ENCODE results near the gene CDK5. TPM values are rescaled to one million over a fixed set of nuclear protein-coding genes. Genes with fewer than 3 reads are reported as not detected.
A peak's percentile ranks its signal among the peaks of the same experiment; 100 is the strongest.

CDK5 gene
- polyA plus RNA-seq, 1 donor from 2014 or later: 88.3 TPM

DNA sequence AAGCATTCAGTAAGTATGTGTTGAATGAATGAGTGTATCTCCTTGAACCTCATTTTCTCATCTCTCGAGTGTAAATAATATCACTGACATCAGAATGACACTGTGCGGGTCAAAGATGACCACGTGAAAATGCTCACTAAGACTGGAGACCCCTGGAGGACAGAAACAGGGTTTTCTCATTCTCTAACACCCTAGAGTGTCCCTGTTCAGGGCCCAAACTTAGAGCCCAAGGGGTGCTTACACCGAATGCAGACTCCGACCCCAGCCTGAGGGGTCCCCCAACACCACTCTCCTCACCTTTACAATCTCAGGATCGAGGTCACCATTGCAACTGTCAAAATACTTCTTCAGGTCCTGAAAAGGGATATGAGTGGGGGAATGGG is 1.4 kb downstream of the CDK5 start:
- Histone ChIP-seq H3K4me2 (ENCODE audit: low read length) (peak overlapping the region; percentile 94), H3K9me3 (ENCODE audit: low read length) (no peaks in the 10 kb centered on the region), H3K9me2 (ENCODE audit: insufficient read depth, low read length) (no peaks in the 10 kb centered on the region), H3F3A (ENCODE audit: insufficient read depth, low read length, poor library complexity, severe bottlenecking) (peaks cover 6% of the 10 kb centered on the region), H3K27ac (ENCODE audit: low read length) (no peak overlapping the region), H3K9ac (ENCODE audit: low read length) (peak overlapping the region; percentile 78), H2AFZ (ENCODE audit: low read depth, low read length) (no peak overlapping the region), H3K4me3 (ENCODE audit: low read length) (peak overlapping the region; percentile 92), H3K36me3 (ENCODE audit: insufficient read depth, low read length) (no peaks in the 10 kb centered on the region), H4K20me1 (ENCODE audit: insufficient read depth) (no peaks in the 10 kb centered on the region), H3K79me2 (replicated peaks; ENCODE audit: insufficient read depth, low read length) (no peaks in the 10 kb centered on the region), H3K27me3 (ENCODE audit: insufficient read depth, low read depth, low read length) (peaks cover 16% of the 10 kb centered on the region)
- no peak for TF ChIP-seq RAD21 (conservative IDR thresholded peaks at IDR 0.05)
- TF ChIP-seq EP300 (conservative IDR thresholded peaks at IDR 0.05; ENCODE audit: poor library complexity, severe bottlenecking): no peak
- TF ChIP-seq, protein P1, sequence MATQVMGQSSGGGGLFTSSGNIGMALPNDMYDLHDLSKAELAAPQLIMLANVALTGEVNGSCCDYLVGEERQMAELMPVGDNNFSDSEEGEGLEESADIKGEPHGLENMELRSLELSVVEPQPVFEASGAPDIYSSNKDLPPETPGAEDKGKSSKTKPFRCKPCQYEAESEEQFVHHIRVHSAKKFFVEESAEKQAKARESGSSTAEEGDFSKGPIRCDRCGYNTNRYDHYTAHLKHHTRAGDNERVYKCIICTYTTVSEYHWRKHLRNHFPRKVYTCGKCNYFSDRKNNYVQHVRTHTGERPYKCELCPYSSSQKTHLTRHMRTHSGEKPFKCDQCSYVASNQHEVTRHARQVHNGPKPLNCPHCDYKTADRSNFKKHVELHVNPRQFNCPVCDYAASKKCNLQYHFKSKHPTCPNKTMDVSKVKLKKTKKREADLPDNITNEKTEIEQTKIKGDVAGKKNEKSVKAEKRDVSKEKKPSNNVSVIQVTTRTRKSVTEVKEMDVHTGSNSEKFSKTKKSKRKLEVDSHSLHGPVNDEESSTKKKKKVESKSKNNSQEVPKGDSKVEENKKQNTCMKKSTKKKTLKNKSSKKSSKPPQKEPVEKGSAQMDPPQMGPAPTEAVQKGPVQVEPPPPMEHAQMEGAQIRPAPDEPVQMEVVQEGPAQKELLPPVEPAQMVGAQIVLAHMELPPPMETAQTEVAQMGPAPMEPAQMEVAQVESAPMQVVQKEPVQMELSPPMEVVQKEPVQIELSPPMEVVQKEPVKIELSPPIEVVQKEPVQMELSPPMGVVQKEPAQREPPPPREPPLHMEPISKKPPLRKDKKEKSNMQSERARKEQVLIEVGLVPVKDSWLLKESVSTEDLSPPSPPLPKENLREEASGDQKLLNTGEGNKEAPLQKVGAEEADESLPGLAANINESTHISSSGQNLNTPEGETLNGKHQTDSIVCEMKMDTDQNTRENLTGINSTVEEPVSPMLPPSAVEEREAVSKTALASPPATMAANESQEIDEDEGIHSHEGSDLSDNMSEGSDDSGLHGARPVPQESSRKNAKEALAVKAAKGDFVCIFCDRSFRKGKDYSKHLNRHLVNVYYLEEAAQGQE (IDR thresholded peaks at IDR 0.05; ENCODE audit: borderline replicate concordance): no peak
- TF ChIP-seq POLR2AphosphoS5 (IDR thresholded peaks at IDR 0.05): no peak
- no peak for TF ChIP-seq TAF1 (IDR thresholded peaks at IDR 0.05; ENCODE audit: low read depth)
- TF ChIP-seq, protein P2, sequence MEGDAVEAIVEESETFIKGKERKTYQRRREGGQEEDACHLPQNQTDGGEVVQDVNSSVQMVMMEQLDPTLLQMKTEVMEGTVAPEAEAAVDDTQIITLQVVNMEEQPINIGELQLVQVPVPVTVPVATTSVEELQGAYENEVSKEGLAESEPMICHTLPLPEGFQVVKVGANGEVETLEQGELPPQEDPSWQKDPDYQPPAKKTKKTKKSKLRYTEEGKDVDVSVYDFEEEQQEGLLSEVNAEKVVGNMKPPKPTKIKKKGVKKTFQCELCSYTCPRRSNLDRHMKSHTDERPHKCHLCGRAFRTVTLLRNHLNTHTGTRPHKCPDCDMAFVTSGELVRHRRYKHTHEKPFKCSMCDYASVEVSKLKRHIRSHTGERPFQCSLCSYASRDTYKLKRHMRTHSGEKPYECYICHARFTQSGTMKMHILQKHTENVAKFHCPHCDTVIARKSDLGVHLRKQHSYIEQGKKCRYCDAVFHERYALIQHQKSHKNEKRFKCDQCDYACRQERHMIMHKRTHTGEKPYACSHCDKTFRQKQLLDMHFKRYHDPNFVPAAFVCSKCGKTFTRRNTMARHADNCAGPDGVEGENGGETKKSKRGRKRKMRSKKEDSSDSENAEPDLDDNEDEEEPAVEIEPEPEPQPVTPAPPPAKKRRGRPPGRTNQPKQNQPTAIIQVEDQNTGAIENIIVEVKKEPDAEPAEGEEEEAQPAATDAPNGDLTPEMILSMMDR (IDR thresholded peaks at IDR 0.05; ENCODE audit: poor library complexity, severe bottlenecking): no peak
- TF ChIP-seq SMC3 (conservative IDR thresholded peaks at IDR 0.05; ENCODE audit: poor library complexity): no peak
- TF ChIP-seq EZH2 (IDR thresholded peaks at IDR 0.05; ENCODE audit: borderline replicate concordance, insufficient read depth, low read length, poor library complexity, severe bottlenecking): no peak
- TF ChIP-seq MXI1 (conservative IDR thresholded peaks at IDR 0.05; ENCODE audit: poor library complexity, severe bottlenecking): no peak

- H3K9me3 ChIP-seq (ENCODE audit: low read length): no peaks in the 10 kb centered on the region
- peaks cover 23% of the 10 kb centered on the region for H3K27me3 ChIP-seq (ENCODE audit: insufficient read depth, low read depth, low read length)
- no peaks in the 10 kb centered on the region for H3K79me2 ChIP-seq (replicated peaks; ENCODE audit: insufficient read depth, low read length)
- no peak overlapping the region for H2AFZ ChIP-seq (ENCODE audit: low read depth, low read length)
- H3K36me3 ChIP-seq (ENCODE audit: insufficient read depth, low read length): no peaks in the 10 kb centered on the region
- H3K27ac ChIP-seq (ENCODE audit: low read length): no peak overlapping the region
- TF ChIP-seq MXI1 (conservative IDR thresholded peaks at IDR 0.05; ENCODE audit: poor library complexity, severe bottlenecking) (no peak), EZH2 (IDR thresholded peaks at IDR 0.05; ENCODE audit: borderline replicate concordance, insufficient read depth, low read length, poor library complexity, severe bottlenecking) (no peak)
- H4K20me1 ChIP-seq (ENCODE audit: insufficient read depth): no peaks in the 10 kb centered on the region
- H3F3A ChIP-seq (ENCODE audit: insufficient read depth, low read length, poor library complexity, severe bottlenecking): peaks cover 6% of the 10 kb centered on the region
- H3K4me3 ChIP-seq (ENCODE audit: low read length): no peak overlapping the region
- H3K9me2 ChIP-seq (ENCODE audit: insufficient read depth, low read length): no peaks in the 10 kb centered on the region
- no peak overlapping the region for H3K4me2 ChIP-seq (ENCODE audit: low read length)
- H3K9ac ChIP-seq (ENCODE audit: low read length): no peak overlapping the region
Observed at GRCh38 chr7:151053751-151054150, 3.9 kb downstream of the CDK5 start.

DNA sequence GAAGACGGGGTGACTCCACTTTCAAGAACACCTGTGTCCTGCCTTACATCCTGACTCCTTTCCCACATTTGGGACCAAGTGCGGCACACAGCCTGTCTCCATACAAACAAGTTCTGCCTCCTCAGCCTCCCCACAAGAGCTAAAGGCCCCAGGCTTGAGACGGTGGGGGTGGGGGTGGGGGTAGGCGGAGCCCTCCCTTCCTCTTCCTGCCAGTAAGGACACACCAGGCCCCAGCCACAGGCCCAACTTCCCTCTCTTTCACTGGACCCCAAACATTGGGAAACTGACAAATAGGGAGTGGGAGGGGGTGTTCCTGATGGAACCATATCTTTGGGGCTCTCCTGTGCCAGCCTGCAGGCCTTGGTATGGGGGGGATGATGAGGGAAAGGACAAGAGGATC is 4.6 kb downstream of the CDK5 start:
- Histone ChIP-seq H3K27me3 (ENCODE audit: insufficient read depth, low read depth, low read length) (peaks cover 23% of the 10 kb centered on the region), H3K79me2 (replicated peaks; ENCODE audit: insufficient read depth, low read length) (no peaks in the 10 kb centered on the region), H3K9me2 (ENCODE audit: insufficient read depth, low read length) (no peaks in the 10 kb centered on the region), H3K4me2 (ENCODE audit: low read length) (no peak overlapping the region), H2AFZ (ENCODE audit: low read depth, low read length) (no peak overlapping the region), H3K36me3 (ENCODE audit: insufficient read depth, low read length) (no peaks in the 10 kb centered on the region), H3K9me3 (ENCODE audit: low read length) (no peaks in the 10 kb centered on the region), H3K9ac (ENCODE audit: low read length) (no peak overlapping the region), H3K27ac (ENCODE audit: low read length) (no peak overlapping the region), H4K20me1 (ENCODE audit: insufficient read depth) (no peaks in the 10 kb centered on the region), H3K4me3 (ENCODE audit: low read length) (no peak overlapping the region), H3F3A (ENCODE audit: insufficient read depth, low read length, poor library complexity, severe bottlenecking) (no peaks in the 10 kb centered on the region)
- TF ChIP-seq EP300 (conservative IDR thresholded peaks at IDR 0.05; ENCODE audit: poor library complexity, severe bottlenecking): no peak
- TF ChIP-seq, protein P1 (IDR thresholded peaks at IDR 0.05; ENCODE audit: borderline replicate concordance): no peak
- no peak for TF ChIP-seq EZH2 (IDR thresholded peaks at IDR 0.05; ENCODE audit: borderline replicate concordance, insufficient read depth, low read length, poor library complexity, severe bottlenecking)
- TF ChIP-seq SMC3 (conservative IDR thresholded peaks at IDR 0.05; ENCODE audit: poor library complexity): no peak
- no peak for TF ChIP-seq RAD21 (conservative IDR thresholded peaks at IDR 0.05)
- TF ChIP-seq, protein P2 (IDR thresholded peaks at IDR 0.05; ENCODE audit: poor library complexity, severe bottlenecking): no peak
- TF ChIP-seq POLR2AphosphoS5 (IDR thresholded peaks at IDR 0.05): no peak
- no peak for TF ChIP-seq TAF1 (IDR thresholded peaks at IDR 0.05; ENCODE audit: low read depth)
- TF ChIP-seq MXI1 (conservative IDR thresholded peaks at IDR 0.05; ENCODE audit: poor library complexity, severe bottlenecking): no peak
